ENCODE measurements around the gene ODAD2.

ODAD2 gene

GRCh38 chr10:27998954-27999275 is at the start of gene ODAD2:
ODAD2 (minus strand) TSS chr10:27999079; CDS start chr10:27995142, 3,937 bp downstream.
- no peaks in the 10 kb centered on the region for H3K27me3 ChIP-seq (replicated peaks)

GRCh38 chr10:28047061-28047460 is 48.2 kb upstream of the ODAD2 start:
- TF ChIP-seq CTCF (IDR thresholded peaks at IDR 0.05; ENCODE audit: low read depth, low read length, missing control alignments), result no peak
- no peak for DNase-seq
- in situ Hi-C loops (cut with HindIII; ENCODE audit: low pct_ligation_motif_present, low sequenced_read_pairs), result no loop called here
- Histone ChIP-seq H3K36me3 (replicated peaks) (no peaks in the 10 kb centered on the region), H3K27me3 (replicated peaks) (no peaks in the 10 kb centered on the region), H3K27ac (no peak overlapping the region), H3K4me3 (ENCODE audit: low read depth, low read length) (no peak overlapping the region)

More at GRCh38 chr10:27998954-27999275, at the start of gene ODAD2:
- no peaks in the 10 kb centered on the region for H3K36me3 ChIP-seq (replicated peaks)
- peak within 1 kb of the TSS; percentile 68 for H3K4me3 ChIP-seq (ENCODE audit: low read depth, low read length)
- in situ Hi-C loops (cut with HindIII; ENCODE audit: low pct_ligation_motif_present, low sequenced_read_pairs), result no loop called here
- no peak within 1 kb of the TSS for H3K27ac ChIP-seq
- no peak for TF ChIP-seq CTCF (IDR thresholded peaks at IDR 0.05; ENCODE audit: low read depth, low read length, missing control alignments)
- DNase-seq, result no peak

GRCh38 chr10:28046579-28046978 is 47.7 kb upstream of the ODAD2 start:
- no peak for TF ChIP-seq CTCF (IDR thresholded peaks at IDR 0.05; ENCODE audit: low read depth, low read length, missing control alignments)
- DNase-seq, result no peak
- in situ Hi-C loops (cut with HindIII; ENCODE audit: low pct_ligation_motif_present, low sequenced_read_pairs), result no loop called here
- H3K27me3 ChIP-seq (replicated peaks), result no peaks in the 10 kb centered on the region
- no peak overlapping the region for H3K4me3 ChIP-seq (ENCODE audit: low read depth, low read length)
- no peak overlapping the region for H3K27ac ChIP-seq
- H3K36me3 ChIP-seq (replicated peaks), result no peaks in the 10 kb centered on the region

- no peak for DNase-seq
- H3K27ac ChIP-seq, result no peak overlapping the region
- H3K4me3 ChIP-seq (ENCODE audit: low read depth, low read length), result no peak overlapping the region
- in situ Hi-C loops (cut with HindIII; ENCODE audit: low pct_ligation_motif_present, low sequenced_read_pairs), result no loop called here
- no peak for TF ChIP-seq CTCF (IDR thresholded peaks at IDR 0.05; ENCODE audit: low read depth, low read length, missing control alignments)
- no peaks in the 10 kb centered on the region for H3K36me3 ChIP-seq (replicated peaks)
- no peaks in the 10 kb centered on the region for H3K27me3 ChIP-seq (replicated peaks)
Observed at GRCh38 chr10:28043941-28044340, 45.1 kb upstream of the ODAD2 start.

- Histone ChIP-seq H3K27me3 (replicated peaks) (no peaks in the 10 kb centered on the region), H3K36me3 (replicated peaks) (no peaks in the 10 kb centered on the region), H3K27ac (no peak overlapping the region), H3K4me3 (ENCODE audit: low read depth, low read length) (no peak overlapping the region)
- no peak for TF ChIP-seq CTCF (IDR thresholded peaks at IDR 0.05; ENCODE audit: low read depth, low read length, missing control alignments)
- in situ Hi-C loops (cut with HindIII; ENCODE audit: low pct_ligation_motif_present, low sequenced_read_pairs), result no loop called here
- DNase-seq, result peak; percentile 53
Observed at GRCh38 chr10:28036587-28036986, 37.7 kb upstream of the ODAD2 start.
